Measurements from ENCODE around the gene MRPL49. TPM values are rescaled to one million over a fixed set of nuclear protein-coding genes. Genes with fewer than 3 reads are reported as not detected.
A peak's percentile ranks its signal among the peaks of the same experiment; 100 is the strongest.

The MRPL49 gene
- total and polyA plus RNA-seq, 2 of the 8 experiments (the other 6 are each of a cell fraction or from before 2014, with no cell fraction given) = 54.0 to 84.8 TPM

GRCh38 chr11:65095974-65096806, 25.9 kb upstream of the MRPL49 start, which contains the start of gene VPS51 (continued):
- TF ChIP-seq MAX (IDR thresholded peaks at IDR 0.05) (peak; percentile 67), BRCA1 (IDR thresholded peaks at IDR 0.05; ENCODE audit: low read depth, low read length) (peak; percentile 68), BACH1 (IDR thresholded peaks at IDR 0.05; ENCODE audit: low read length) (peak; percentile 61; the same call in 1 of the 2 replicates), KDM5A (IDR thresholded peaks at IDR 0.05; ENCODE audit: low read length) (peak; percentile 89), RNF2 (IDR thresholded peaks at IDR 0.05; ENCODE audit: borderline replicate concordance, low read depth, low read length, missing control alignments, poor library complexity, severe bottlenecking) (no peak), JUN (IDR thresholded peaks at IDR 0.05; ENCODE audit: low read depth, low read length) (peak; percentile 58; the same call in 1 of the 2 replicates), CREB1 (IDR thresholded peaks at IDR 0.05) (peak; percentile 72), TEAD4 (IDR thresholded peaks at IDR 0.05; ENCODE audit: low read depth, low read length) (peak; percentile 51; the same call in 1 of the 2 replicates), ATF3 (IDR thresholded peaks at IDR 0.05; ENCODE audit: insufficient read depth, low read depth, low read length) (peak; percentile 73; the same call in 1 of the 2 replicates), TAF1 (IDR thresholded peaks at IDR 0.05; ENCODE audit: low read depth, low read length) (peak; percentile 87)
- TF ChIP-seq, protein P1, sequence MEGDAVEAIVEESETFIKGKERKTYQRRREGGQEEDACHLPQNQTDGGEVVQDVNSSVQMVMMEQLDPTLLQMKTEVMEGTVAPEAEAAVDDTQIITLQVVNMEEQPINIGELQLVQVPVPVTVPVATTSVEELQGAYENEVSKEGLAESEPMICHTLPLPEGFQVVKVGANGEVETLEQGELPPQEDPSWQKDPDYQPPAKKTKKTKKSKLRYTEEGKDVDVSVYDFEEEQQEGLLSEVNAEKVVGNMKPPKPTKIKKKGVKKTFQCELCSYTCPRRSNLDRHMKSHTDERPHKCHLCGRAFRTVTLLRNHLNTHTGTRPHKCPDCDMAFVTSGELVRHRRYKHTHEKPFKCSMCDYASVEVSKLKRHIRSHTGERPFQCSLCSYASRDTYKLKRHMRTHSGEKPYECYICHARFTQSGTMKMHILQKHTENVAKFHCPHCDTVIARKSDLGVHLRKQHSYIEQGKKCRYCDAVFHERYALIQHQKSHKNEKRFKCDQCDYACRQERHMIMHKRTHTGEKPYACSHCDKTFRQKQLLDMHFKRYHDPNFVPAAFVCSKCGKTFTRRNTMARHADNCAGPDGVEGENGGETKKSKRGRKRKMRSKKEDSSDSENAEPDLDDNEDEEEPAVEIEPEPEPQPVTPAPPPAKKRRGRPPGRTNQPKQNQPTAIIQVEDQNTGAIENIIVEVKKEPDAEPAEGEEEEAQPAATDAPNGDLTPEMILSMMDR (IDR thresholded peaks at IDR 0.05; ENCODE audit: control extremely low read depth in 1 of 3, insufficient read depth in 1 of 3, low read depth in 1 of 3, low read length in 3 of 3) = no peak
- TF ChIP-seq, protein P2, sequence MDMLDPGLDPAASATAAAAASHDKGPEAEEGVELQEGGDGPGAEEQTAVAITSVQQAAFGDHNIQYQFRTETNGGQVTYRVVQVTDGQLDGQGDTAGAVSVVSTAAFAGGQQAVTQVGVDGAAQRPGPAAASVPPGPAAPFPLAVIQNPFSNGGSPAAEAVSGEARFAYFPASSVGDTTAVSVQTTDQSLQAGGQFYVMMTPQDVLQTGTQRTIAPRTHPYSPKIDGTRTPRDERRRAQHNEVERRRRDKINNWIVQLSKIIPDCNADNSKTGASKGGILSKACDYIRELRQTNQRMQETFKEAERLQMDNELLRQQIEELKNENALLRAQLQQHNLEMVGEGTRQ (IDR thresholded peaks at IDR 0.05; ENCODE audit: low read length) = peak; percentile 3; the same call in 1 of the 2 replicates

Data from H1 (cell line).